ENCODE measurements around the gene GTF2B. TPM values are rescaled to one million over a fixed set of nuclear protein-coding genes. Genes with fewer than 3 reads are reported as not detected.
A peak's percentile ranks its signal among the peaks of the same experiment; 100 is the strongest.

GTF2B gene
- total and polyA plus RNA-seq, 9 of the 15 experiments (the other 6 are each of a cell fraction or from before 2014, with no cell fraction given): 34.5 to 113 (median 66.0) TPM

- no peak for TF ChIP-seq ZBTB40 (IDR thresholded peaks at IDR 0.05)
- TF ChIP-seq ZBTB40 (CRISPR knock-in tag; IDR thresholded peaks at IDR 0.05): no peak
- TF ChIP-seq MLLT1 (IDR thresholded peaks at IDR 0.05): peak in 1 of 2 experiments; percentile 26; a peak in 1 of 4 replicates
- 0 out of 2 replicates have a peak, but pooled peaks have one; percentile 47 for TF ChIP-seq ZNF589 (CRISPR knock-in tag; IDR thresholded peaks at IDR 0.05; ENCODE audit: low read depth)
Observed at GRCh38 chr1:88891951-88892340, 579 bp upstream of the GTF2B start (continued).

Data from K562 (cell line).